Lower leg skin (tissue), 4 donors: ENCODE data around the gene GPC5. TPM values are rescaled to one million over a fixed set of nuclear protein-coding genes. Genes with fewer than 3 reads are reported as not detected.

ENCODE experiments used
- DNase-seq, 2 donors: peaks; one replicate each; pipeline ENCODE4 v3.0.0-alpha.2; 2019; ENCODE audit warnings: low spot score in 2 of 2
- H3K4me3 ChIP-seq: fragments of 200-600 bp; sonication (generic); 2 replicates; pipeline ENCODE4 v1.5.1; 2017; ENCODE audit warnings: mild to moderate bottlenecking, low read depth; ENCODE audit not compliant: poor library complexity, severe bottlenecking
- POLR2A ChIP-seq, 2 donors: fragments of 450-650 bp; IDR thresholded peaks; one replicate each; pipeline ENCODE4 v1.6.1; 2016 to 2017; ENCODE audit warnings: antibody characterized with exemption in 2 of 2, mild to moderate bottlenecking in 1 of 2, moderate library complexity in 1 of 2
- WGBS, 2 donors: methylation state at CpG; one replicate each; pipeline ENCODE4 v1.1.5; 2018; 5-methylcytosine and 5-hydroxymethylcytosine counted together
- intact Hi-C: fragments of 100-400 bp; cut with DNase I; formaldehyde crosslinking; loops from one replicate; pipeline ENCODE4 v1.15.0; 2023; ENCODE audit warnings: low total_unique reads
- total RNA-seq, 4 donors: library from RNA; depleted of rRNA; stranded (reverse); fragments of >200 nt; gene quantifications; one replicate each; pipeline ENCODE4 v1.1.0, GENCODE V29; 2016
- TF ChIP-seq, protein P1 (sequence below), 3 donors: fragments of 450-650 bp; IDR thresholded peaks; one replicate each; pipeline ENCODE4 v1.5.1; 2016; ENCODE audit warnings: antibody characterized with exemption in 3 of 3, mild to moderate bottlenecking in 3 of 3, moderate library complexity in 2 of 3

Gene GPC5
- total RNA-seq, 4 donors from 2014 or later: 0.46 to 1.3 (median 0.82) TPM

DNA sequence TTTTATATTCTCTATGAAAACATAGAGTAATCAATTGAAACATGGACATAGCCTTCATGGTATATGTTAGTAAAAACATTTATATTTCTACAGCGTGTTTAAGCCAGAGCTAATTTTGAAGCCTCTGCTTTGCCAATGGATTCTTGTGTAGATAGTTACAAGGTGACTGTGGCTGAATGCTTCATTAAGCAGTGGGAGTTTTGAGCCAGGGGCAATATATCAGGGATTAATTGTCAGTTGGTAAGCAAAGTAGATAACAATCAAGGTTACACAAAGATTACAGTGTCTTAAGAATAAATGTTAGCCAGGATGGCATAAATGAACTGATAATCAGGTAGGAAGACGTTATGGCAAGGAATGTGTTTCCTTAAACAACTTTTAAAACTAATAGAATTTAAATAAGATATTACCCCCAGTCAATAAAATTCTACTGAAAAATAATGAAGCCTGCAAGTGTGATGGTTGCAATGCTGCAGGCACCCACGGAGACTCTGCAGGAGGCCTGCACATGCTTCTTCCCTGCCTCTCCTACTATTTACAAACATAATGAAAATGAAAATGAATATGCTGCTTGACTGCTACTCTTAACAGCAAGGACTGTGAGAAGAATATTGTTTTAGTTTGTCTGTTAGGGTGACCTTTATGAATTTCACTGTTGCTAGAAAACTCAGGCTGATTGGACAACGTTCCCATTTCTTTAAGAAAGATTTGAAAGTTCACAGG lies 588.5 kb downstream of the GPC5 start:
- H3K4me3 ChIP-seq: no peak overlapping the region
- WGBS, 2 donors: 61 to 68% methylated on average over 4 of the region's 4 CpGs
- no peak for TF ChIP-seq POLR2A (IDR thresholded peaks at IDR 0.05)
- TF ChIP-seq, protein P1, sequence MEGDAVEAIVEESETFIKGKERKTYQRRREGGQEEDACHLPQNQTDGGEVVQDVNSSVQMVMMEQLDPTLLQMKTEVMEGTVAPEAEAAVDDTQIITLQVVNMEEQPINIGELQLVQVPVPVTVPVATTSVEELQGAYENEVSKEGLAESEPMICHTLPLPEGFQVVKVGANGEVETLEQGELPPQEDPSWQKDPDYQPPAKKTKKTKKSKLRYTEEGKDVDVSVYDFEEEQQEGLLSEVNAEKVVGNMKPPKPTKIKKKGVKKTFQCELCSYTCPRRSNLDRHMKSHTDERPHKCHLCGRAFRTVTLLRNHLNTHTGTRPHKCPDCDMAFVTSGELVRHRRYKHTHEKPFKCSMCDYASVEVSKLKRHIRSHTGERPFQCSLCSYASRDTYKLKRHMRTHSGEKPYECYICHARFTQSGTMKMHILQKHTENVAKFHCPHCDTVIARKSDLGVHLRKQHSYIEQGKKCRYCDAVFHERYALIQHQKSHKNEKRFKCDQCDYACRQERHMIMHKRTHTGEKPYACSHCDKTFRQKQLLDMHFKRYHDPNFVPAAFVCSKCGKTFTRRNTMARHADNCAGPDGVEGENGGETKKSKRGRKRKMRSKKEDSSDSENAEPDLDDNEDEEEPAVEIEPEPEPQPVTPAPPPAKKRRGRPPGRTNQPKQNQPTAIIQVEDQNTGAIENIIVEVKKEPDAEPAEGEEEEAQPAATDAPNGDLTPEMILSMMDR (IDR thresholded peaks at IDR 0.05): no peak
- intact Hi-C loops: no loop called here
- DNase-seq: no peak

DNA sequence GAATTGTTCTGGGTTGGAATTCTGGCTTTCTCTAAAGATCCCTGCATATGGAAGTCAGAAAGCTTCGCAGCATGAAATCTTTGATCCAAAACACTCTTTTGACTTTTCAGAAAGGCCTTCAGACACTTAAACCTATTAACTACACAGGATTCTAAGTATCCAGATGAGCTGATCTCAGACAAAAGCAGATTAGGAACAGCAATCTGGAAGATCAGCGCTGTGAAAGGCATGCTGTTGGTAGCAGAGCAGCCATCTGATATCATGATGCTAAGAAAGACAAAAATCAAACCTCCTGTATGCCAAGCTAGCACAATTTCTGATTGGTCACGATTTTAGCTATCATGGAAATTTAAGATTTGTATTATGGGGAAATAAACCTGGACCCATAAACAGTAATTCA lies 589.9 kb downstream of the GPC5 start:
- no peak for DNase-seq
- intact Hi-C loops: no loop called here
- TF ChIP-seq POLR2A (IDR thresholded peaks at IDR 0.05): no peak
- TF ChIP-seq, protein P1 (IDR thresholded peaks at IDR 0.05): no peak
- H3K4me3 ChIP-seq: no peak overlapping the region
- WGBS, 2 donors: 60 to 70% methylated on average over 3 of the region's 3 CpGs

DNA sequence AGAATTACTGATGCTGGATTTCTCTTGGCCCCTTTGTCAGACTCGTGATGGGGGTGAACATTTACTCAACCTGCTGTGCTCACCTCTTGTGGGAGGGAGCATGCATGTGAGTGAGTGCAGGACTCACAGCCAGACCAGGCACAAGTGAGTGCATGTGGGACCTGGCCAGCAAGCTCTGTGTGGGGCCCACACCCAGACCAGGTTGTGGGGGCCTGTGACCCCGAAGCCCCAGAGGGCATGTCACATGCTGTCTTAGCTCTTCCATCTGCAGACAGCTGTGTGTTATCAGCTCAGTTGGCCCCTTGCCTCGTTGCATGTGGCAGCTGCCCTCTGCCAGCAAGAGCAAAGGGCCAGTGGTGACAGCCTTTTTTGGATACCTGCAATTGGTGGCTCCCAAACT lies 614.4 kb downstream of the GPC5 start:
- peak in 1 of 2 donors; percentile 67 for DNase-seq
- TF ChIP-seq, protein P1 (IDR thresholded peaks at IDR 0.05): no peak
- TF ChIP-seq POLR2A (IDR thresholded peaks at IDR 0.05): no peak
- intact Hi-C loops: no loop called here
- WGBS, 2 donors: 48 to 54% methylated on average over 3 of the region's 3 CpGs
- H3K4me3 ChIP-seq: no peak overlapping the region

DNA sequence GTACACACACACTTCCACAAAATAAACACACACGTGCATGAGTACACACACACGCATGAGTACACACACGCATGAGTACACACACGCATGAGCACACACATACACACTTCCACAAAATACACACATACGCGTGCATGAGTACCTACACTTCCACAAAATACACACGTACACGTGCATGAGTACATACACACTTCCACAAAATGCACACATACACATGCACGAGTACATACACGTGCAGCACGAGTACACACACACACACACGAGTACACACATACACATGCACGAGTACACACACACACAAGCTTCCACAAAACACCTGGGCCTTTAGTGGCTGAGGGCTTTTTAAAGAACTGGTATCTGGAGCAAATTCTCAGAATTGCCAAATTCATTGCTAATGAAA lies 619.3 kb downstream of the GPC5 start:
- no peak overlapping the region for H3K4me3 ChIP-seq
- WGBS, 2 donors: 88 to 93% methylated on average over 13 of the region's 13 CpGs
- intact Hi-C loops: no loop called here
- no peak for TF ChIP-seq POLR2A (IDR thresholded peaks at IDR 0.05)
- TF ChIP-seq, protein P1 (IDR thresholded peaks at IDR 0.05): no peak
- DNase-seq: no peak

DNA sequence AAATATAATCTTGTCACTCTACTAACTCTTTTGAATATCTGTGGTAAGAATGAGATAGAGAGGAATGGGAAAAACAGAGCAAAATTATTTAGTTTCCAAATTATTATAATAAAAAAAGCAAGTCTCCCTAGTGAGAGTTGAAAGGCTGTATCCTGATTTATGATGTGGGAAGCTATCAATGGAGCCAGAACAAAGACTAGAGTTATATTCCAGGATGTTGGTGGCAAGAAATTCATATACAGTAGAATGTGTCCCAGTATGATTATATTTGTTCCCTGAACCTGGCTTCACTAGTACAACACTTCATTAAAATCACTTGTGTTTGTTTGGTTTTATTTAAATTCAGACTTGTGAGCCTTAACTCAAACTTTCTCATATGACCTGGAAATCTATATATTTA lies 630.3 kb downstream of the GPC5 start:
- DNase-seq: no peak

More for the DNA sequence above, 630.3 kb downstream of the GPC5 start:
- intact Hi-C loops: no loop called here
- TF ChIP-seq POLR2A (IDR thresholded peaks at IDR 0.05): no peak
- TF ChIP-seq, protein P1 (IDR thresholded peaks at IDR 0.05): no peak
- no peak overlapping the region for H3K4me3 ChIP-seq
